Stomach (tissue), 9 donors: Measurements from ENCODE around the gene ARL14EPL. TPM values are rescaled to one million over a fixed set of nuclear protein-coding genes. Genes with fewer than 3 reads are reported as not detected.
A peak's percentile ranks its signal among the peaks of the same experiment; 100 is the strongest.

Source experiments
- DNase-seq, 2 donors: peaks; one replicate each; pipeline versions ENCODE4 v3.0.0 to v3.0.0-alpha.2; 2013 to 2019
- H3K27ac ChIP-seq, 5 donors: fragments of 200-600 bp in 4 of 5; sonication (generic) in 4 of 5; one replicate each; pipeline ENCODE4 v1.5.1; 2013 to 2019; ENCODE audit warnings: mild to moderate bottlenecking in 1 of 5, moderate library complexity in 1 of 5
- H3K27me3 ChIP-seq, 3 donors: fragments of 200-600 bp; sonication (generic); one replicate each; pipeline ENCODE4 v1.5.1; 2017 to 2019; ENCODE audit warnings: mixed run types in 1 of 3
- H3K36me3 ChIP-seq, 4 donors: fragments of 200-600 bp; sonication (generic); 1 replicate in 3 of 4; 2 replicates in 1 of 4; pipeline ENCODE4 v1.5.1; 2016 to 2019
- H3K4me1 ChIP-seq, 4 donors: fragments of 200-600 bp; sonication (generic); one replicate each; pipeline ENCODE4 v1.5.1; 2016 to 2019
- H3K4me3 ChIP-seq, 4 donors: fragments of 200-600 bp; sonication (generic) in 3 of 4; one replicate each; pipeline ENCODE4 v1.5.1; 2016 to 2019; ENCODE audit warnings: mild to moderate bottlenecking in 1 of 4
- H3K9me3 ChIP-seq, 4 donors: fragments of 200-600 bp; sonication (generic); one replicate each; pipeline ENCODE4 v1.5.1; 2016 to 2019
- EP300 ChIP-seq: sonication (generic); formaldehyde crosslinking; IDR thresholded peaks from one replicate; pipeline ENCODE4 v1.6.1; 2017; ENCODE audit warnings: antibody characterized with exemption
- POLR2A ChIP-seq, 4 donors: fragments of 450-650 bp; IDR thresholded peaks; one replicate each; pipeline ENCODE4 v1.6.1; 2016; ENCODE audit warnings: antibody characterized with exemption in 4 of 4, control low read depth in 2 of 4, mild to moderate bottlenecking in 1 of 4, moderate library complexity in 1 of 4
- POLR2AphosphoS5 ChIP-seq, 3 donors: sonication (generic); formaldehyde crosslinking; IDR thresholded peaks; one replicate each; pipeline ENCODE4 v1.6.1; 2016; ENCODE audit warnings: antibody characterized with exemption in 3 of 3
- WGBS, 5 donors: extraction: QIAGEN DNeasy Blood & Tissue Kit in 3 of 5; methylation state at CpG; one replicate each; pipeline versions ENCODE4 v1.1.5 to v1.1.7; 2013 to 2018; 5-methylcytosine and 5-hydroxymethylcytosine counted together
- intact Hi-C: fragments of 100-400 bp; cut with DNase I; formaldehyde crosslinking; loops from one replicate; pipeline ENCODE4 v1.15.1; 2023; ENCODE audit warnings: low total_unique reads
- polyA plus RNA-seq, 3 donors: library from polyadenylated mRNA; stranded (reverse); fragments of 200-250 nt; gene quantifications; one replicate each; pipeline ENCODE4 v1.2.3, GENCODE V29; 2013
- total RNA-seq, 5 donors: library from RNA; depleted of rRNA; stranded (reverse); fragments of >200 nt; gene quantifications; one replicate each; pipeline versions ENCODE4 v1.1.0 to v1.2.3, GENCODE V29; 2014 to 2016
- TF ChIP-seq, protein P1 (sequence below), 7 experiments: fragments of 450-650 bp in 4 of 7; fragments of 200-600 bp in 3 of 7; sonication (generic) in 3 of 7; IDR thresholded peaks; one replicate each; pipeline ENCODE4 v1.5.1; 2016 to 2019; ENCODE audit warnings: antibody characterized with exemption in 7 of 7, control low read depth in 2 of 7, mild to moderate bottlenecking in 1 of 7
- donor health status: healthy with polysubstance abuse.
- donor health status: Bipolar disorder and iron deficiency.
- donor health status: healthy.

The ARL14EPL gene
- total and polyA plus RNA-seq, 8 donors: not detected

DNA sequence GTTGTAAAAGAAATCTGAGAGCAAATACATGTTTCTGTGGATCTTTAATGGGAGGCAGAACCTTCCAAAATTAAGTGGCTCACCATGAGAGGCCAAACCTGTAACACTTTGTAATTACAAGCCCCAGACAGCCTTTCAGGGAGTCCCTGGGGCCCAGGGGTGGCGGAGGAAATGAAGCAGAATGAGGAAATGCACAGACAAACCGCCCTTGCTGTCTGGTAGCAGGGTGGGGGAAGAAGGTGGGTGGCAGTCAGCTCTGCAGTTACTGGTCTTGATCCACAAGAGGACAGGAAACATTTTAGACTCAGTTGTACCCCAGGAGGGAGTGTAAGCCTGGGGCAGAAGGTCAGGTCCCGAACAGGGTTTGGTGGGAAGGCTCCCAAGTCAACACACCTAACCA lies 6.5 kb downstream of the ARL14EPL start:
- no peak overlapping the region for H3K27ac ChIP-seq
- DNase-seq: peak in 1 of 2 donors; percentile 41

DNA sequence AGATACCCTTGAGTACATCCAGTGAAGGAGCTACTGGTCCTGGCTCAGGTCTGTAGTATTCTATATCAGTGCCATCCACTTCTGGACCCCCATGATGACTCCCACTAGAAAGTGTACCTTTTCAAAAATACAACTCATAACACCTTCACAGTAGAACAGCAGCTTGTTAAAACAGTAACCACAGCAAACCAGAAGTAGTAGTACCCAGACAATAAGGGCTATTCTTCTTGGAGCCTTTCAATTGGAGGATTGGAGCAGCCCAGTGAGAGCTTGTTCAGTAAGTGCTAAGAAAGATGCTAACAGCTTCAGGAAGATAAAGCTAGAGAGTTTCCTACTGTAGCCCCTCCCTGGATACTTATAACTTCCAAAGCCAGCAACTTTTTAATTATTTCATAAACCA lies 10.1 kb downstream of the ARL14EPL start:
- DNase-seq: no peak
- Histone ChIP-seq H3K4me1 (no peaks in the 10 kb centered on the region), H3K36me3 (no peaks in the 10 kb centered on the region), H3K27ac (no peak overlapping the region), H3K27me3 (no peaks in the 10 kb centered on the region), H3K4me3 (no peak overlapping the region), H3K9me3 (no peaks in the 10 kb centered on the region)
- TF ChIP-seq POLR2A (IDR thresholded peaks at IDR 0.05): no peak
- TF ChIP-seq EP300: no peak
- TF ChIP-seq, protein P1, sequence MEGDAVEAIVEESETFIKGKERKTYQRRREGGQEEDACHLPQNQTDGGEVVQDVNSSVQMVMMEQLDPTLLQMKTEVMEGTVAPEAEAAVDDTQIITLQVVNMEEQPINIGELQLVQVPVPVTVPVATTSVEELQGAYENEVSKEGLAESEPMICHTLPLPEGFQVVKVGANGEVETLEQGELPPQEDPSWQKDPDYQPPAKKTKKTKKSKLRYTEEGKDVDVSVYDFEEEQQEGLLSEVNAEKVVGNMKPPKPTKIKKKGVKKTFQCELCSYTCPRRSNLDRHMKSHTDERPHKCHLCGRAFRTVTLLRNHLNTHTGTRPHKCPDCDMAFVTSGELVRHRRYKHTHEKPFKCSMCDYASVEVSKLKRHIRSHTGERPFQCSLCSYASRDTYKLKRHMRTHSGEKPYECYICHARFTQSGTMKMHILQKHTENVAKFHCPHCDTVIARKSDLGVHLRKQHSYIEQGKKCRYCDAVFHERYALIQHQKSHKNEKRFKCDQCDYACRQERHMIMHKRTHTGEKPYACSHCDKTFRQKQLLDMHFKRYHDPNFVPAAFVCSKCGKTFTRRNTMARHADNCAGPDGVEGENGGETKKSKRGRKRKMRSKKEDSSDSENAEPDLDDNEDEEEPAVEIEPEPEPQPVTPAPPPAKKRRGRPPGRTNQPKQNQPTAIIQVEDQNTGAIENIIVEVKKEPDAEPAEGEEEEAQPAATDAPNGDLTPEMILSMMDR (IDR thresholded peaks at IDR 0.05): no peak
- TF ChIP-seq POLR2AphosphoS5 (IDR thresholded peaks at IDR 0.05): no peak
- intact Hi-C loops: no loop called here

More for the DNA sequence above, 6.5 kb downstream of the ARL14EPL start:
- intact Hi-C loops: no loop called here
- no peak overlapping the region for H3K4me3 ChIP-seq
- no peaks in the 10 kb centered on the region for H3K27me3 ChIP-seq
- H3K9me3 ChIP-seq: no peaks in the 10 kb centered on the region
- no peak for TF ChIP-seq POLR2AphosphoS5 (IDR thresholded peaks at IDR 0.05)
- TF ChIP-seq EP300: no peak
- TF ChIP-seq POLR2A (IDR thresholded peaks at IDR 0.05): no peak
- TF ChIP-seq, protein P1 (IDR thresholded peaks at IDR 0.05): no peak
- no peaks in the 10 kb centered on the region for H3K4me1 ChIP-seq
- 42 to 69% (median 58%) methylated on average over 3 of the region's 3 CpGs for WGBS, 5 donors
- H3K36me3 ChIP-seq: no peaks in the 10 kb centered on the region

DNA sequence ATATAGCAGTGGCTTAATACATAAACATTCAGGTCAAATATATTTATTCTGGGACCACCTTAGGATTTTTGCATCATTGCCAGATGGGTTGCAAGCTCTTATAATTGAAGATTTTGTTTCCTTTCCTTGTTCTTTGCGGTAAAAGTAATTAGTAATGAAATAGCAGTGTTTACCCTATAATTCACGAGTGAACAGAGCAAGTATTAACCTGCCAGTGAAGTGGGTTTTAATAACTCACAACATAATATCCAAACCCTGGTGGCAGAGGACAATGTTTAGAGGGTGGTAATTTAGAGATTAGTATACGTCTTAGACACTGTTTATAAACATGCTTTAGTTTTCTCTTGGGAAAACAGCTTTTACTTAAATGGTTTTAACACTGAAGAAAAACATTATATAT lies 11.8 kb downstream of the ARL14EPL start:
- Histone ChIP-seq H3K4me3 (no peak overlapping the region), H3K9me3 (no peaks in the 10 kb centered on the region), H3K4me1 (no peaks in the 10 kb centered on the region), H3K36me3 (no peaks in the 10 kb centered on the region), H3K27ac (no peak overlapping the region), H3K27me3 (no peaks in the 10 kb centered on the region)
- intact Hi-C loops: no loop called here
- no peak for DNase-seq
- 55 to 64% (median 57%) methylated on average over 3 of the region's 3 CpGs for WGBS, 5 donors
- TF ChIP-seq POLR2AphosphoS5 (IDR thresholded peaks at IDR 0.05): no peak
- no peak for TF ChIP-seq EP300
- TF ChIP-seq, protein P1 (IDR thresholded peaks at IDR 0.05): no peak
- no peak for TF ChIP-seq POLR2A (IDR thresholded peaks at IDR 0.05)

DNA sequence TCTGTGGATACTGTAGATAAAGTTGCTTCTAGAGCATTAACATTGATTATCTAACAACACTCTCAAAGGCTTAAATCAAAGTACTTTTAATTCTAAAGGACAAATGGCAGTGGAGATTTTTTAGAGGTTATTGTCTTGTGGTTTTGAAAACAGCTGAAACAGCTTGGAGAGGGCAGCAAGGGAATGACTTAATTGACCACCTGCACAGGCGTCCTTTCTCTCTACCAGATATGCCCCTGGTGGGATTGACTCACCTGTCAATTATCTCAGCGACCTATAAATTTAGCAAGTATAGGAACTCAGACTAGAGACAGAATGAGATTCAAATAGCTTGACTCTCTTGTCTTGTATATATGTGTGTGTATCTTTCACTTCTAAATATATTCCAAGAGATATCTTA lies 13.5 kb downstream of the ARL14EPL start:
- Histone ChIP-seq H3K27me3 (no peaks in the 10 kb centered on the region), H3K36me3 (no peaks in the 10 kb centered on the region), H3K4me3 (no peak overlapping the region), H3K4me1 (no peaks in the 10 kb centered on the region), H3K9me3 (no peaks in the 10 kb centered on the region), H3K27ac (no peak overlapping the region)
- TF ChIP-seq POLR2AphosphoS5 (IDR thresholded peaks at IDR 0.05) (no peak), EP300 (no peak), POLR2A (IDR thresholded peaks at IDR 0.05) (no peak)
- TF ChIP-seq, protein P1 (IDR thresholded peaks at IDR 0.05): no peak
- no peak for DNase-seq
- intact Hi-C loops: no loop called here
- WGBS, 5 donors: 71 to 77% (median 74%) methylated on average over 2 of the region's 2 CpGs
